Measurements from ENCODE around the gene REEP5. TPM values are rescaled to one million over a fixed set of nuclear protein-coding genes. Genes with fewer than 3 reads are reported as not detected.

REEP5 gene
- total and polyA plus RNA-seq, 2 of the 8 experiments (the other 6 are each of a cell fraction or from before 2014, with no cell fraction given) = 58.3 to 94.3 TPM

- H4K8ac ChIP-seq (ENCODE audit: extremely low read depth, insufficient read depth, low read length) = no peak overlapping the region
- no peak overlapping the region for H3K9ac ChIP-seq (replicated peaks in 1 of 4; ENCODE audit: extremely low read depth in 1 of 4, low read depth in 3 of 4, low read length in 3 of 4)
- H2BK15ac ChIP-seq (ENCODE audit: low read length) = no peak overlapping the region
- ChIA-PET POLR2A (ENCODE audit: partially characterized antibody) (interaction anchor here (0.7 kb wide), 1 partner anchor 287 kb away, joined by 4 read pairs; no protein-coding TSS in a partner anchor), CTCF (ENCODE audit: partially characterized antibody) (interaction anchor here (0.8 to 2.9 kb wide), 2 partner anchors 10 to 217 kb away, joined by 3 to 17 read pairs; no protein-coding TSS in a partner anchor)
- H2BK12ac ChIP-seq (ENCODE audit: low read depth, low read length) = no peak overlapping the region
- H3K79me1 ChIP-seq (ENCODE audit: low read depth, low read length) = no peaks in the 10 kb centered on the region; the same call in 1 of the 2 replicates
- no peak overlapping the region for H3K4me3 ChIP-seq (ENCODE audit: extremely low read depth in 1 of 4, insufficient read depth in 2 of 4, low read depth in 3 of 4, low read length in 4 of 4)
- H3K4me2 ChIP-seq (ENCODE audit: insufficient read depth in 1 of 2, low read depth in 2 of 2, low read length in 2 of 2) = no peak overlapping the region
- no peaks in the 10 kb centered on the region for H3K9me3 ChIP-seq (ENCODE audit: insufficient read depth in 2 of 2, low read depth in 1 of 2, low read length in 1 of 2)
- TF ChIP-seq BRCA1 (IDR thresholded peaks at IDR 0.05; ENCODE audit: low read depth, low read length) (no peak), TBP (IDR thresholded peaks at IDR 0.05; ENCODE audit: low read depth, low read length) (no peak), SP4 (IDR thresholded peaks at IDR 0.05; ENCODE audit: low read length) (no peak), ATF3 (IDR thresholded peaks at IDR 0.05; ENCODE audit: insufficient read depth, low read depth, low read length) (no peak), MAX (IDR thresholded peaks at IDR 0.05) (no peak), POLR2A (IDR thresholded peaks at IDR 0.05; ENCODE audit: control extremely low read depth in 1 of 2, low read depth in 2 of 2, low read length in 2 of 2) (no peak), CHD1 (IDR thresholded peaks at IDR 0.05; ENCODE audit: low read depth, low read length) (no peak), NANOG (IDR thresholded peaks at IDR 0.05; ENCODE audit: insufficient read depth, low read depth, low read length, poor library complexity, severe bottlenecking) (no peak)
- no peak overlapping the region for H3K18ac ChIP-seq (ENCODE audit: extremely low read depth, low read length)
- no peak for DNase-seq (ENCODE audit: low read depth in 1 of 2, low spot score in 2 of 2)
- no peak overlapping the region for H3K14ac ChIP-seq (ENCODE audit: insufficient read length)
- H4K91ac ChIP-seq (replicated peaks; ENCODE audit: insufficient read length, low read length) = no peak overlapping the region
- no peak overlapping the region for H2BK5ac ChIP-seq (ENCODE audit: low read depth, low read length)
- no peak overlapping the region for H2BK20ac ChIP-seq (ENCODE audit: low read length)
- no peak overlapping the region for H3K56ac ChIP-seq (replicated peaks; ENCODE audit: insufficient read length, low read depth, low read length)
- H4K5ac ChIP-seq (ENCODE audit: insufficient read length, low read depth, low read length) = no peak overlapping the region
- no peaks in the 10 kb centered on the region for H3K23me2 ChIP-seq (ENCODE audit: low read depth, low read length)
- H3K79me2 ChIP-seq (ENCODE audit: control insufficient read depth in 1 of 2, insufficient read depth in 2 of 2, low read length in 2 of 2) = peaks cover 0 to 2% of the 10 kb centered on the region in 2 experiments; a peak in 1 of 4 replicates
- peaks cover 0 to 19% (median 2%) of the 10 kb centered on the region in 4 experiments; a peak in 4 of 8 replicates for H3K36me3 ChIP-seq (ENCODE audit: control insufficient read depth in 2 of 4, insufficient read depth in 4 of 4, low read length in 3 of 4)
- H4K20me1 ChIP-seq (replicated peaks in 1 of 2; ENCODE audit: control insufficient read depth in 1 of 2, insufficient read depth in 2 of 2, low read length in 2 of 2) = no peaks in the 10 kb centered on the region
- no peak overlapping the region for H2BK120ac ChIP-seq (replicated peaks; ENCODE audit: low read depth, low read length)
- no peak overlapping the region for H3K4ac ChIP-seq (replicated peaks; ENCODE audit: insufficient read length, low read depth, low read length)
- no peak overlapping the region for H2AK5ac ChIP-seq (ENCODE audit: low read depth, low read length)
- H3K23ac ChIP-seq (ENCODE audit: insufficient read length) = no peak overlapping the region
- no peaks in the 10 kb centered on the region for H3K4me1 ChIP-seq (replicated peaks in 1 of 4; ENCODE audit: control insufficient read depth in 3 of 4, insufficient read depth in 4 of 4, low read length in 3 of 4)
- no peaks in the 10 kb centered on the region for H3K27me3 ChIP-seq (replicated peaks in 1 of 4; ENCODE audit: control insufficient read depth in 3 of 4, extremely low read depth in 1 of 4, insufficient read depth in 3 of 4, low read length in 3 of 4)
- no peak for FAIRE-seq
- no peak overlapping the region for H2AFZ ChIP-seq (ENCODE audit: low read length)
- H3K27ac ChIP-seq (ENCODE audit: low read depth, low read length) = no peak overlapping the region
Measured at GRCh38 chr5:112908854-112909253, 13.2 kb downstream of the REEP5 start.
